PC-3 (cell line): Measurements from ENCODE around the gene PLXNB3. TPM values are rescaled to one million over a fixed set of nuclear protein-coding genes. Genes with fewer than 3 reads are reported as not detected.

ENCODE experiments used
- ATAC-seq: fragments of 200-7000 bp; cut with Tn5 transposase; 2 replicates; pipeline ENCODE4 v1.9.1; 2020; ENCODE audit warnings: mild to moderate bottlenecking, moderate library complexity
- BruUV-seq: library from RNA; stranded (reverse); fragments of 400-500 nt; replicated peaks from 2 replicates; lab custom pipeline; 2021; lab: Mats Ljungman, UMichigan
- CTCF ChIA-PET: fragments of 300-600 bp; sonication (Branson Sonifier 250); formaldehyde crosslinking; loops from one replicate; lab custom pipeline; 2022; ENCODE audit warnings: antibody characterized with exemption; lab: Charles Lee
- POLR2A ChIA-PET: fragments of 300-600 bp; sonication (Branson Sonifier 250); formaldehyde crosslinking; loops from one replicate; lab custom pipeline; 2022; ENCODE audit warnings: antibody characterized with exemption; ENCODE audit not compliant: unreplicated experiment; lab: Charles Lee
- DNase-seq: peaks from one replicate; pipeline ENCODE4 v3.0.0-alpha.2; 2015
- H2AFZ ChIP-seq: fragments of 300-600 bp; sonication (generic); 2 replicates; pipeline ENCODE4 v1.6.0; 2016; ENCODE audit warnings: antibody characterized with exemption, low read length
- H3F3A ChIP-seq: fragments of 300-600 bp; sonication (generic); one replicate; pipeline ENCODE4 v1.6.0; 2017; ENCODE audit warnings: antibody characterized with exemption, low read length, control low read depth, mild to moderate bottlenecking; ENCODE audit not compliant: unreplicated experiment
- H3K27ac ChIP-seq: fragments of 300-600 bp; sonication (generic); 2 replicates; pipeline ENCODE4 v1.5.1; 2016; ENCODE audit warnings: mild to moderate bottlenecking, low read length
- H3K27me3 ChIP-seq: fragments of 300-600 bp; sonication (generic); 2 replicates; pipeline ENCODE4 v1.6.1; 2016; ENCODE audit warnings: low read length, mixed read lengths
- H3K36me3 ChIP-seq: fragments of 300-600 bp; sonication (generic); 2 replicates; pipeline ENCODE4 v1.6.1; 2016; ENCODE audit warnings: low read depth, mixed run types, low read length, mixed read lengths
- H3K4me1 ChIP-seq: fragments of 300-600 bp; sonication (generic); 2 replicates; pipeline ENCODE4 v1.5.1; 2016; ENCODE audit warnings: low read length; ENCODE audit not compliant: insufficient read depth
- H3K4me2 ChIP-seq: fragments of 300-600 bp; sonication (generic); 2 replicates; pipeline ENCODE4 v1.6.0; 2016; ENCODE audit warnings: low read length
- H3K4me3 ChIP-seq: fragments of 300-600 bp; sonication (generic); 2 replicates; pipeline ENCODE4 v1.5.1; 2016; ENCODE audit warnings: mild to moderate bottlenecking, low read length, mixed read lengths
- H3K79me2 ChIP-seq: fragments of 300-600 bp; sonication (generic); 2 replicates; pipeline ENCODE4 v1.6.1; 2017; ENCODE audit warnings: low read length, mixed read lengths
- H3K9ac ChIP-seq: fragments of 300-600 bp; sonication (generic); 2 replicates; pipeline ENCODE4 v1.6.0; 2016; ENCODE audit warnings: mild to moderate bottlenecking, low read length
- H3K9me2 ChIP-seq: fragments of 300-600 bp; sonication (generic); replicated peaks from 2 replicates; pipeline ENCODE4 v1.6.1; 2016; ENCODE audit warnings: mixed run types, low read length, mixed read lengths
- H3K9me3 ChIP-seq: fragments of 300-600 bp; sonication (generic); 2 replicates; pipeline ENCODE4 v1.6.1; 2016; ENCODE audit warnings: low read length, mixed read lengths
- H4K20me1 ChIP-seq: fragments of 300-600 bp; sonication (generic); 2 replicates; pipeline ENCODE4 v1.6.1; 2016; ENCODE audit warnings: low read length, mixed read lengths
- EZH2 ChIP-seq: fragments of 300-600 bp; sonication (generic); IDR thresholded peaks from one replicate; pipeline ENCODE4 v1.6.1; 2017; ENCODE audit warnings: antibody characterized with exemption, mild to moderate bottlenecking, low read length; ENCODE audit not compliant: unreplicated experiment
- EZH2phosphoT487 ChIP-seq: fragments of 300-600 bp; sonication (generic); IDR thresholded peaks from 2 replicates; pipeline ENCODE4 v1.6.1; 2018; ENCODE audit warnings: mild to moderate bottlenecking, antibody characterized with exemption, low read length, borderline replicate concordance
- intact Hi-C: fragments of 100-400 bp; cut with micrococcal nuclease; formaldehyde crosslinking; loops from 2 replicates; pipeline ENCODE4 v1.9.0; 2023
- total RNA-seq: library from RNA; depleted of rRNA; stranded (reverse); fragments of >200 nt; gene quantifications from 2 replicates; pipeline ENCODE4 v1.2.3, GENCODE V29; 2014
- TF ChIP-seq, protein P1 (sequence below): fragments of 300-600 bp; sonication (generic); conservative IDR thresholded peaks from 2 replicates; pipeline ENCODE4 v1.5.1; 2017; ENCODE audit warnings: antibody characterized with exemption, low read depth, mild to moderate bottlenecking, low read length

The PLXNB3 gene
- total RNA-seq, 1 experiment from 2014 or later = 27.3 TPM

DNA sequence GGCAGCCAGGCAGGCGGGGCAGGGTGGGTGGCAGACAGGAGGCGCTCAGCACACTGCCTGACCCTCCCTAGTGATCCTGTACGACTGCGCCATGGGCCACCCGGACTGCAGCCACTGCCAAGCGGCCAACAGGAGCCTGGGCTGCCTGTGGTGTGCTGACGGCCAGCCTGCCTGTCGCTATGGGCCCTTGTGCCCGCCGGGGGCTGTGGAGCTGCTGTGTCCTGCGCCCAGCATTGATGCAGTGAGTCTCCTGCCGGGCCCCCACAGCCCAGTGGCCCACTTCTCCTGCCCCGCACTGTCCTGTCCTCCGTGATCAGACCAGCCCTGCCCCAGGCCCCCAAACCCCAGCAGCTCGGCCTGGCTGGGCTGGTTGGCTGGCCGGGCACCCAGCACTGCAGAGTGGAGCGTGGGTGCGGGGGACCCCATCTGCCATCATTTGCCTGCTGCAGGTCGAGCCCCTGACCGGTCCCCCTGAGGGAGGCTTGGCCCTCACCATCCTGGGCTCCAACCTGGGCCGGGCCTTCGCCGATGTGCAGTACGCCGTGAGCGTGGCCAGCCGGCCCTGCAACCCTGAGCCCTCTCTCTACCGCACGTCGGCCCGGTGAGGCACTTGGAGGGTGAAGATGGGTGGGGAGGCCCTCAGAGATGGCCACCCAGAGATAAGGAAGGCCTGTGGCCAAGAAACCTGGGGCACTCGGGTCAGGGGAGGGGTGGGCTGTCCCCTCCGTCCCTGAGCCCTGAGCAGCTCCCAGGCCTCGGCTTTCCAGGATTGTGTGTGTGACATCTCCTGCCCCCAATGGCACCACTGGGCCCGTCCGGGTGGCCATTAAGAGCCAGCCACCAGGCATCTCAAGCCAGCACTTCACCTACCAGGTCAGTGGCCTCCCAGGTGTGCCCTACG is 7.6 kb downstream of the PLXNB3 start:
- ChIA-PET CTCF (no interaction called here), POLR2A (no interaction called here)
- Histone ChIP-seq H2AFZ (no peak overlapping the region), H3F3A (no peaks in the 10 kb centered on the region), H3K4me1 (peaks cover 4% of the 10 kb centered on the region), H3K27ac (no peak overlapping the region), H3K4me3 (no peak overlapping the region), H3K9me2 (no peaks in the 10 kb centered on the region), H4K20me1 (no peaks in the 10 kb centered on the region), H3K9ac (no peak overlapping the region), H3K27me3 (no peaks in the 10 kb centered on the region), H3K79me2 (peaks cover 6% of the 10 kb centered on the region), H3K9me3 (no peaks in the 10 kb centered on the region), H3K36me3 (peaks cover 2% of the 10 kb centered on the region; the same call in 1 of the 2 replicates), H3K4me2 (no peak overlapping the region)
- intact Hi-C loops = no loop called here
- no peak for ATAC-seq
- TF ChIP-seq, protein P1, sequence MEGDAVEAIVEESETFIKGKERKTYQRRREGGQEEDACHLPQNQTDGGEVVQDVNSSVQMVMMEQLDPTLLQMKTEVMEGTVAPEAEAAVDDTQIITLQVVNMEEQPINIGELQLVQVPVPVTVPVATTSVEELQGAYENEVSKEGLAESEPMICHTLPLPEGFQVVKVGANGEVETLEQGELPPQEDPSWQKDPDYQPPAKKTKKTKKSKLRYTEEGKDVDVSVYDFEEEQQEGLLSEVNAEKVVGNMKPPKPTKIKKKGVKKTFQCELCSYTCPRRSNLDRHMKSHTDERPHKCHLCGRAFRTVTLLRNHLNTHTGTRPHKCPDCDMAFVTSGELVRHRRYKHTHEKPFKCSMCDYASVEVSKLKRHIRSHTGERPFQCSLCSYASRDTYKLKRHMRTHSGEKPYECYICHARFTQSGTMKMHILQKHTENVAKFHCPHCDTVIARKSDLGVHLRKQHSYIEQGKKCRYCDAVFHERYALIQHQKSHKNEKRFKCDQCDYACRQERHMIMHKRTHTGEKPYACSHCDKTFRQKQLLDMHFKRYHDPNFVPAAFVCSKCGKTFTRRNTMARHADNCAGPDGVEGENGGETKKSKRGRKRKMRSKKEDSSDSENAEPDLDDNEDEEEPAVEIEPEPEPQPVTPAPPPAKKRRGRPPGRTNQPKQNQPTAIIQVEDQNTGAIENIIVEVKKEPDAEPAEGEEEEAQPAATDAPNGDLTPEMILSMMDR = no peak
- TF ChIP-seq EZH2phosphoT487 (no peak), EZH2 (no peak)
- DNase-seq = no peak
- no TSS peak for BruUV-seq

DNA sequence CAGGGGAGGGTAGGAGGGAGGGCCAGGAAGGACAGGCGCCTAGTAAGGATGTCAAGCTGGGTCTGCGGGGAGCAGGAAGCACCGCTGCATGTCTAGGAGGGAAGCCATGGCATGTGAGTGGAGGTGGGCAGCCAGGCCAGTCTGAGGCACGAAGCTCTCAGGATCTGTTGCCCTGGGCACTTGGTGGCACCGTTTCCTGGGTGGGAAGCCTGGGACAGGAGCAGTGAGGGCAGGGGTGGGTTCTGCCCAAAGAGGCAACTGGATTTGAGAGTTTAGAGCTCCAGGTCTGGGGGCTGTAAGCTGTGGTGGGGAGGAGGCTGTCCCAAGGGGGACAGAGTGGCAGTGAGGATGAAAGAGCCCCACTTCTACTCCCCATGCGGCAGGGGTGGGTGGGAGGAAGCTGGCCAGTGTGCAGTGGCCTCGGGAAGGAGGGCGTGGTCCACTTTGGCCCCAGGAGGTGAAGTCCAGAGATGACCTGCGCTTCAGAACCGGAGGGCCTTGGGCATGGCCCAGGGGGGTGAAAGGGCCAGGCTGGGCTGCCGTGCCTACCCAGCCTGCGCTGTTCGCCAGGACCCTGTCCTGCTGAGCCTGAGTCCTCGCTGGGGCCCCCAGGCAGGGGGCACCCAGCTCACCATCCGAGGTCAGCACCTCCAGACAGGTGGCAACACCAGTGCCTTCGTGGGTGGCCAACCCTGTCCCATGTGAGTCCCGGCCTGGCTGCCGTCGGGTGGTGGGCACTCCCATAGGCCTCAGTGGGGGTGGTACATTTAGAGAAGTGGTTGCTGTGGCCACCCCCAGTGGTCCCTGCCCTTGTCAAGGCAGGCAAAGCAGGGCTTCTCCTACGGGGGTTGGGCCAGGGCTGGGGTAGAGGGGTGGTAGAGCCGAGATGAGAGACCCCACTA is 8.5 kb downstream of the PLXNB3 start:
- DNase-seq = no peak
- Histone ChIP-seq H3K9me2 (no peaks in the 10 kb centered on the region), H3K4me1 (no peaks in the 10 kb centered on the region), H3K9me3 (no peaks in the 10 kb centered on the region), H3K4me2 (no peak overlapping the region), H3K79me2 (no peaks in the 10 kb centered on the region), H3K4me3 (no peak overlapping the region), H4K20me1 (no peaks in the 10 kb centered on the region), H3F3A (no peaks in the 10 kb centered on the region), H3K36me3 (peaks cover 2% of the 10 kb centered on the region; the same call in 1 of the 2 replicates), H3K27me3 (no peaks in the 10 kb centered on the region), H2AFZ (no peak overlapping the region), H3K9ac (no peak overlapping the region), H3K27ac (no peak overlapping the region)
- ATAC-seq = no peak
- POLR2A ChIA-PET = no interaction called here
- CTCF ChIA-PET = no interaction called here
- BruUV-seq = no TSS peak
- TF ChIP-seq EZH2phosphoT487 = no peak
- no peak for TF ChIP-seq EZH2
- TF ChIP-seq, protein P1 = no peak
- intact Hi-C loops = no loop called here
